ENCODE results near the gene SLC9A5. TPM values are rescaled to one million over a fixed set of nuclear protein-coding genes. Genes with fewer than 3 reads are reported as not detected.

The SLC9A5 gene
- total RNA-seq, 2 experiments from 2014 or later, result 5.2 TPM

GRCh38 chr16:67280090-67281015 is 31.6 kb downstream of the SLC9A5 start:
- DNase-seq, result no peak
- Mint-ChIP-seq H3K4me1 (ENCODE audit: low read depth) (peaks cover 20% of the 10 kb centered on the region), H3K27ac (no peak overlapping the region), H3K27me3 (ENCODE audit: low read depth) (no peaks in the 10 kb centered on the region), H3K36me3 (ENCODE audit: low read depth) (peaks cover 11% of the 10 kb centered on the region), H3K4me3 (peak overlapping the region; percentile 38), H3K9me3 (no peaks in the 10 kb centered on the region)
- intact Hi-C loops (cut with micrococcal nuclease), result no loop called here
- CTCF ChIA-PET, result interaction anchor here (0.7 to 2.9 kb wide), 10 partner anchors 14 to 168 kb away, joined by 3 to 10 read pairs (median 4); partner anchors contain the start of genes KCTD19 and LRRC36

GRCh38 chr16:67281536-67282446 is 33.0 kb downstream of the SLC9A5 start:
- CTCF ChIA-PET, result interaction anchor here (0.6 to 2.9 kb wide), 6 partner anchors 21 to 166 kb away, joined by 3 to 10 read pairs (median 4); partner anchors contain the start of gene ZDHHC1
- Mint-ChIP-seq H3K4me1 (ENCODE audit: low read depth) (peaks cover 16% of the 10 kb centered on the region), H3K27ac (no peak overlapping the region), H3K9me3 (no peaks in the 10 kb centered on the region), H3K27me3 (ENCODE audit: low read depth) (no peaks in the 10 kb centered on the region), H3K4me3 (no peak overlapping the region), H3K36me3 (ENCODE audit: low read depth) (peaks cover 6% of the 10 kb centered on the region)
- intact Hi-C loops (cut with micrococcal nuclease), result no loop called here
- DNase-seq, result no peak

GRCh38 chr16:67282447-67282805 is 33.6 kb downstream of the SLC9A5 start:
- Mint-ChIP-seq H3K27ac (no peak overlapping the region), H3K27me3 (ENCODE audit: low read depth) (no peaks in the 10 kb centered on the region), H3K9me3 (no peaks in the 10 kb centered on the region), H3K4me3 (no peak overlapping the region), H3K4me1 (ENCODE audit: low read depth) (peaks cover 10% of the 10 kb centered on the region), H3K36me3 (ENCODE audit: low read depth) (peaks cover 3% of the 10 kb centered on the region)
- intact Hi-C loops (cut with micrococcal nuclease), result no loop called here
- CTCF ChIA-PET, result interaction anchor here (0.6 to 2.9 kb wide), 4 partner anchors 22 to 134 kb away, joined by 3 to 10 read pairs (median 6); partner anchors contain the start of gene ZDHHC1
- no peak for DNase-seq

GRCh38 chr16:67283039-67283825 is 34.5 kb downstream of the SLC9A5 start:
- intact Hi-C loops (cut with micrococcal nuclease), result no loop called here
- Mint-ChIP-seq H3K36me3 (ENCODE audit: low read depth) (no peaks in the 10 kb centered on the region), H3K4me1 (ENCODE audit: low read depth) (peaks cover 4% of the 10 kb centered on the region), H3K4me3 (no peak overlapping the region), H3K9me3 (no peaks in the 10 kb centered on the region), H3K27ac (no peak overlapping the region), H3K27me3 (ENCODE audit: low read depth) (no peaks in the 10 kb centered on the region)
- CTCF ChIA-PET, result interaction anchor here (0.6 to 0.8 kb wide), 2 partner anchors 145 to 271 kb away, joined by 3 read pairs; no protein-coding TSS in a partner anchor
- no peak for DNase-seq

GRCh38 chr16:67283826-67284555 is 35.2 kb downstream of the SLC9A5 start:
- Mint-ChIP-seq H3K4me3 (no peak overlapping the region), H3K27me3 (ENCODE audit: low read depth) (no peaks in the 10 kb centered on the region), H3K4me1 (ENCODE audit: low read depth) (no peaks in the 10 kb centered on the region), H3K27ac (no peak overlapping the region), H3K36me3 (ENCODE audit: low read depth) (no peaks in the 10 kb centered on the region), H3K9me3 (no peaks in the 10 kb centered on the region)
- no peak for DNase-seq
- intact Hi-C loops (cut with micrococcal nuclease), result no loop called here
- CTCF ChIA-PET, result interaction anchor here (0.6 to 2.3 kb wide), 3 partner anchors 13 to 270 kb away, joined by 3 to 9 read pairs (median 3); no protein-coding TSS in a partner anchor

GRCh38 chr16:67284699-67285646 is 36.2 kb downstream of the SLC9A5 start:
- H3K27ac Mint-ChIP-seq, result no peak overlapping the region

GRCh38 chr16:67286441-67287235 is 37.9 kb downstream of the SLC9A5 start:
- Mint-ChIP-seq H3K27me3 (ENCODE audit: low read depth) (no peaks in the 10 kb centered on the region), H3K4me1 (ENCODE audit: low read depth) (no peaks in the 10 kb centered on the region), H3K4me3 (no peak overlapping the region), H3K27ac (no peak overlapping the region), H3K36me3 (ENCODE audit: low read depth) (no peaks in the 10 kb centered on the region), H3K9me3 (no peaks in the 10 kb centered on the region)
- intact Hi-C loops (cut with micrococcal nuclease), result no loop called here
- CTCF ChIA-PET, result interaction anchor here (1.1 to 1.2 kb wide), 2 partner anchors 26 to 113 kb away, joined by 3 to 7 read pairs; no protein-coding TSS in a partner anchor
- DNase-seq, result no peak

More at GRCh38 chr16:67284699-67285646, 36.2 kb downstream of the SLC9A5 start:
- intact Hi-C loops (cut with micrococcal nuclease), result no loop called here
- CTCF ChIA-PET, result interaction anchor here (1.2 to 2.3 kb wide), 2 partner anchors 12 to 114 kb away, joined by 7 to 9 read pairs; no protein-coding TSS in a partner anchor
- DNase-seq, result no peak
- no peaks in the 10 kb centered on the region for H3K36me3 Mint-ChIP-seq (ENCODE audit: low read depth)
- no peaks in the 10 kb centered on the region for H3K9me3 Mint-ChIP-seq
- no peak overlapping the region for H3K4me3 Mint-ChIP-seq
- no peaks in the 10 kb centered on the region for H3K27me3 Mint-ChIP-seq (ENCODE audit: low read depth)
- no peaks in the 10 kb centered on the region for H3K4me1 Mint-ChIP-seq (ENCODE audit: low read depth)

- no peak overlapping the region for H3K4me3 Mint-ChIP-seq
- CTCF ChIA-PET, result no interaction called here
- H3K36me3 Mint-ChIP-seq (ENCODE audit: low read depth), result no peaks in the 10 kb centered on the region
- intact Hi-C loops (cut with micrococcal nuclease), result no loop called here
- H3K9me3 Mint-ChIP-seq, result no peaks in the 10 kb centered on the region
- H3K27ac Mint-ChIP-seq, result no peak overlapping the region
- H3K4me1 Mint-ChIP-seq (ENCODE audit: low read depth), result no peaks in the 10 kb centered on the region
- no peaks in the 10 kb centered on the region for H3K27me3 Mint-ChIP-seq (ENCODE audit: low read depth)
- DNase-seq, result no peak
Observed at GRCh38 chr16:67287960-67288359, 39.2 kb downstream of the SLC9A5 start.

- H3K4me3 Mint-ChIP-seq, result no peak overlapping the region
- no peak for DNase-seq
- CTCF ChIA-PET, result interaction anchor here (0.6 kb wide), 1 partner anchor 308 kb away, joined by 4 read pairs; no protein-coding TSS in a partner anchor
- H3K9me3 Mint-ChIP-seq, result no peaks in the 10 kb centered on the region
- H3K4me1 Mint-ChIP-seq (ENCODE audit: low read depth), result no peaks in the 10 kb centered on the region
- H3K27ac Mint-ChIP-seq, result no peak overlapping the region
- H3K27me3 Mint-ChIP-seq (ENCODE audit: low read depth), result no peaks in the 10 kb centered on the region
- no peaks in the 10 kb centered on the region for H3K36me3 Mint-ChIP-seq (ENCODE audit: low read depth)
- intact Hi-C loops (cut with micrococcal nuclease), result no loop called here
Observed at GRCh38 chr16:67291461-67291860, 42.7 kb downstream of the SLC9A5 start.

Measured in activated naive CD4-positive, alpha-beta T cell treated with anti-CD3 and anti-CD28 coated beads for 36 hours (primary cell).